ENCODE results near the gene ORM1.

ORM1 gene

DNA sequence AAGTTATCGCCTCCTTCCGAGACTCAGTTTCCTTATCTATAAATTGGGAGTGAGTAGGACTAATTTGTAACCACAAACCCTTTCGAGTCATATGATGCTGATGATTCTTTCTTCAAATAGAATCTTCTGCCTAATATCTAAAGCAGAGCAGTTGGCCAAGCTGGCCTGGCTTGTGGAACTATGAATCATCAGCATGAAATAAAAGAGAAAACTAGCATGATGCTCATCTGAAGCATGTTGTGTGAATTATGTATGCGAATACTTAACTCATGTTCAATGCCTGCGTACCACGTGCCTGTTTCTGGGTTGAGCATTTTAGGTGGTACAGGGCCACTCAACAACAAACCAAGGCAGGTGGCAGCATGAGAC is 15.0 kb upstream of the ORM1 start:
- no peak overlapping the region for H3K27ac ChIP-seq (replicated peaks)

DNA sequence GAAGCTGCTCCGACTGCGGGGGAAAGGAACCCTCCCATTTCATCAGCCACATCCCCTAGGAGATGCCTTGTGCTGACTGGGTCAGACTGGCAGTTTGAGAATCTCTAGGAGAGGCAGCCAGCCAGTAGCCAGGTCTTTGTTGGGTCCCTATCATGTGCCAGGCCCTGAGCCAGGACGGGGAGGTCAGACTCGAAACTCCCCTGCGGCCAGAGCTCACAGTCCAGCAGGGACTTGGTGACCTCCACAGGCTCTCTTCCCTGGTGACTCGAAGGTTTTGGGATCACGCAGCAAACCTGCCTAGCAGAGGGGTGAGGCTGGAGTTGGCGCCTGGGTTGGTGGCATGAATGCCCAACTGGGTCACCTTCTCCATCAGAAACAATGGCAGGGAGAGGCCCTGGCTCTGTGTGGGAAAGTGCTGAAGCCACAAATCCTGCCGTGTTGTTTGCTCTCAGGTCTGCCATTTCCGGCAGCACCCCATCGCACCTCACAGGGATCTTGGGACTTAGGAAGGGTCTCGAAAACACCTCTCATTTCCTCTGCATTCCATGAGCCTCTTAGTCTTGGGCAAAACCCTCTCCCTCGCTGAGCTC is 14.4 kb upstream of the ORM1 start:
- no peak for DNase-seq (ENCODE audit: low read depth in 1 of 2, low spot score in 1 of 2)
- TF ChIP-seq SPI1 (IDR thresholded peaks at IDR 0.05; ENCODE audit: borderline replicate concordance, low read depth) (no peak), GABPA (IDR thresholded peaks at IDR 0.05; ENCODE audit: low read depth) (no peak), POLR2AphosphoS5 (IDR thresholded peaks at IDR 0.05; ENCODE audit: low read depth) (no peak)
- TF ChIP-seq, protein P1, sequence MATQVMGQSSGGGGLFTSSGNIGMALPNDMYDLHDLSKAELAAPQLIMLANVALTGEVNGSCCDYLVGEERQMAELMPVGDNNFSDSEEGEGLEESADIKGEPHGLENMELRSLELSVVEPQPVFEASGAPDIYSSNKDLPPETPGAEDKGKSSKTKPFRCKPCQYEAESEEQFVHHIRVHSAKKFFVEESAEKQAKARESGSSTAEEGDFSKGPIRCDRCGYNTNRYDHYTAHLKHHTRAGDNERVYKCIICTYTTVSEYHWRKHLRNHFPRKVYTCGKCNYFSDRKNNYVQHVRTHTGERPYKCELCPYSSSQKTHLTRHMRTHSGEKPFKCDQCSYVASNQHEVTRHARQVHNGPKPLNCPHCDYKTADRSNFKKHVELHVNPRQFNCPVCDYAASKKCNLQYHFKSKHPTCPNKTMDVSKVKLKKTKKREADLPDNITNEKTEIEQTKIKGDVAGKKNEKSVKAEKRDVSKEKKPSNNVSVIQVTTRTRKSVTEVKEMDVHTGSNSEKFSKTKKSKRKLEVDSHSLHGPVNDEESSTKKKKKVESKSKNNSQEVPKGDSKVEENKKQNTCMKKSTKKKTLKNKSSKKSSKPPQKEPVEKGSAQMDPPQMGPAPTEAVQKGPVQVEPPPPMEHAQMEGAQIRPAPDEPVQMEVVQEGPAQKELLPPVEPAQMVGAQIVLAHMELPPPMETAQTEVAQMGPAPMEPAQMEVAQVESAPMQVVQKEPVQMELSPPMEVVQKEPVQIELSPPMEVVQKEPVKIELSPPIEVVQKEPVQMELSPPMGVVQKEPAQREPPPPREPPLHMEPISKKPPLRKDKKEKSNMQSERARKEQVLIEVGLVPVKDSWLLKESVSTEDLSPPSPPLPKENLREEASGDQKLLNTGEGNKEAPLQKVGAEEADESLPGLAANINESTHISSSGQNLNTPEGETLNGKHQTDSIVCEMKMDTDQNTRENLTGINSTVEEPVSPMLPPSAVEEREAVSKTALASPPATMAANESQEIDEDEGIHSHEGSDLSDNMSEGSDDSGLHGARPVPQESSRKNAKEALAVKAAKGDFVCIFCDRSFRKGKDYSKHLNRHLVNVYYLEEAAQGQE (IDR thresholded peaks at IDR 0.05; ENCODE audit: insufficient replicate concordance, low read depth): no peak
- TF ChIP-seq, protein P2, sequence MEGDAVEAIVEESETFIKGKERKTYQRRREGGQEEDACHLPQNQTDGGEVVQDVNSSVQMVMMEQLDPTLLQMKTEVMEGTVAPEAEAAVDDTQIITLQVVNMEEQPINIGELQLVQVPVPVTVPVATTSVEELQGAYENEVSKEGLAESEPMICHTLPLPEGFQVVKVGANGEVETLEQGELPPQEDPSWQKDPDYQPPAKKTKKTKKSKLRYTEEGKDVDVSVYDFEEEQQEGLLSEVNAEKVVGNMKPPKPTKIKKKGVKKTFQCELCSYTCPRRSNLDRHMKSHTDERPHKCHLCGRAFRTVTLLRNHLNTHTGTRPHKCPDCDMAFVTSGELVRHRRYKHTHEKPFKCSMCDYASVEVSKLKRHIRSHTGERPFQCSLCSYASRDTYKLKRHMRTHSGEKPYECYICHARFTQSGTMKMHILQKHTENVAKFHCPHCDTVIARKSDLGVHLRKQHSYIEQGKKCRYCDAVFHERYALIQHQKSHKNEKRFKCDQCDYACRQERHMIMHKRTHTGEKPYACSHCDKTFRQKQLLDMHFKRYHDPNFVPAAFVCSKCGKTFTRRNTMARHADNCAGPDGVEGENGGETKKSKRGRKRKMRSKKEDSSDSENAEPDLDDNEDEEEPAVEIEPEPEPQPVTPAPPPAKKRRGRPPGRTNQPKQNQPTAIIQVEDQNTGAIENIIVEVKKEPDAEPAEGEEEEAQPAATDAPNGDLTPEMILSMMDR (IDR thresholded peaks at IDR 0.05; ENCODE audit: insufficient read depth, low read length): no peak
- Histone ChIP-seq H3K27ac (replicated peaks) (no peak overlapping the region), H3K27me3 (ENCODE audit: insufficient read depth, poor library complexity, severe bottlenecking) (no peaks in the 10 kb centered on the region), H3K4me3 (replicated peaks; ENCODE audit: insufficient read depth, low read length) (no peak overlapping the region)

More for the DNA sequence above, 15.0 kb upstream of the ORM1 start:
- H3K4me3 ChIP-seq (replicated peaks; ENCODE audit: insufficient read depth, low read length): no peak overlapping the region
- TF ChIP-seq SPI1 (IDR thresholded peaks at IDR 0.05; ENCODE audit: borderline replicate concordance, low read depth) (no peak), GABPA (IDR thresholded peaks at IDR 0.05; ENCODE audit: low read depth) (no peak), POLR2AphosphoS5 (IDR thresholded peaks at IDR 0.05; ENCODE audit: low read depth) (no peak)
- TF ChIP-seq, protein P2 (IDR thresholded peaks at IDR 0.05; ENCODE audit: insufficient read depth, low read length): no peak
- TF ChIP-seq, protein P1 (IDR thresholded peaks at IDR 0.05; ENCODE audit: insufficient replicate concordance, low read depth): no peak
- H3K27me3 ChIP-seq (ENCODE audit: insufficient read depth, poor library complexity, severe bottlenecking): no peaks in the 10 kb centered on the region
- no peak for DNase-seq (ENCODE audit: low read depth in 1 of 2, low spot score in 1 of 2)

DNA sequence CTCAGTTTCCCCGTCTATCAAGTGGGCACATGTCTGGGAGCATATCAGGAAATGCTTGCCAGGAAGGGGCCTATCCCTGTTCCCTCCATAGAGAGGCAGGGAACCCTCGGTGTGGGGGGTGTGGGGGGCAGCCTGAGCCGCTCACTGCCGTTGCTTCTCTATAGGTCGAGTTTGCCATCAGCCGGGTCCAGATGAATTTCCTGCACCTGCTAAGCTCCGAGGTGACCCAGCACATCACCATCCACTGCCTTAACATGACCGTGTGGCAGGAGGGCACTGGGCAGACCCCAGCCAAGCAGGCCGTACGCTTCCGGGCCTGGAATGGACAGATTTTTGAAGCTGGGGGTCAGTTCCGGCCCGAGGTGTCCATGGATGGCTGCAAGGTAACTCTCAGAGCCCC is 13.8 kb upstream of the ORM1 start:
- H3K27me3 ChIP-seq (ENCODE audit: insufficient read depth, poor library complexity, severe bottlenecking): no peaks in the 10 kb centered on the region
- no peak for DNase-seq (ENCODE audit: low read depth in 1 of 2, low spot score in 1 of 2)
- TF ChIP-seq POLR2AphosphoS5 (IDR thresholded peaks at IDR 0.05; ENCODE audit: low read depth): no peak
- no peak for TF ChIP-seq SPI1 (IDR thresholded peaks at IDR 0.05; ENCODE audit: borderline replicate concordance, low read depth)
- TF ChIP-seq GABPA (IDR thresholded peaks at IDR 0.05; ENCODE audit: low read depth): no peak
- TF ChIP-seq, protein P1 (IDR thresholded peaks at IDR 0.05; ENCODE audit: insufficient replicate concordance, low read depth): no peak
- TF ChIP-seq, protein P2 (IDR thresholded peaks at IDR 0.05; ENCODE audit: insufficient read depth, low read length): no peak
- no peak overlapping the region for H3K27ac ChIP-seq (replicated peaks)
- H3K4me3 ChIP-seq (replicated peaks; ENCODE audit: insufficient read depth, low read length): no peak overlapping the region

All from HL-60 (cell line).